Nephron progenitor cell (in vitro differentiated cells): Measurements from ENCODE around the gene BCO2.
A peak's percentile ranks its signal among the peaks of the same experiment; 100 is the strongest.

Source experiments
- DNase-seq: peaks from one replicate; pipeline ENCODE4 v3.0.0; 2021
- H3K27ac Mint-ChIP-seq: 2 replicates; pipeline ENCODE4 v1.8.0; 2021; ENCODE audit warnings: mild to moderate bottlenecking, moderate library complexity, mixed read lengths
- H3K27me3 Mint-ChIP-seq: 2 replicates; pipeline ENCODE4 v1.8.0; 2021; ENCODE audit warnings: mild to moderate bottlenecking, low read depth, mixed read lengths; ENCODE audit not compliant: poor library complexity
- H3K36me3 Mint-ChIP-seq: 2 replicates; pipeline ENCODE4 v1.8.0; 2021; ENCODE audit warnings: low read depth, mixed read lengths
- H3K4me1 Mint-ChIP-seq: 2 replicates; pipeline ENCODE4 v1.8.0; 2021; ENCODE audit warnings: mixed read lengths
- H3K4me3 Mint-ChIP-seq: 2 replicates; pipeline ENCODE4 v1.8.0; 2021; ENCODE audit warnings: mild to moderate bottlenecking, moderate library complexity, mixed read lengths
- H3K9me3 Mint-ChIP-seq: 2 replicates; pipeline ENCODE4 v1.8.0; 2021; ENCODE audit warnings: mild to moderate bottlenecking, moderate library complexity, mixed read lengths
- TF ChIP-seq, protein P1 (sequence below): fragments of 200-600 bp; sonication (generic); IDR thresholded peaks from 2 replicates; pipeline ENCODE4 v1.5.0; 2021; ENCODE audit warnings: antibody characterized with exemption

BCO2 gene

DNA sequence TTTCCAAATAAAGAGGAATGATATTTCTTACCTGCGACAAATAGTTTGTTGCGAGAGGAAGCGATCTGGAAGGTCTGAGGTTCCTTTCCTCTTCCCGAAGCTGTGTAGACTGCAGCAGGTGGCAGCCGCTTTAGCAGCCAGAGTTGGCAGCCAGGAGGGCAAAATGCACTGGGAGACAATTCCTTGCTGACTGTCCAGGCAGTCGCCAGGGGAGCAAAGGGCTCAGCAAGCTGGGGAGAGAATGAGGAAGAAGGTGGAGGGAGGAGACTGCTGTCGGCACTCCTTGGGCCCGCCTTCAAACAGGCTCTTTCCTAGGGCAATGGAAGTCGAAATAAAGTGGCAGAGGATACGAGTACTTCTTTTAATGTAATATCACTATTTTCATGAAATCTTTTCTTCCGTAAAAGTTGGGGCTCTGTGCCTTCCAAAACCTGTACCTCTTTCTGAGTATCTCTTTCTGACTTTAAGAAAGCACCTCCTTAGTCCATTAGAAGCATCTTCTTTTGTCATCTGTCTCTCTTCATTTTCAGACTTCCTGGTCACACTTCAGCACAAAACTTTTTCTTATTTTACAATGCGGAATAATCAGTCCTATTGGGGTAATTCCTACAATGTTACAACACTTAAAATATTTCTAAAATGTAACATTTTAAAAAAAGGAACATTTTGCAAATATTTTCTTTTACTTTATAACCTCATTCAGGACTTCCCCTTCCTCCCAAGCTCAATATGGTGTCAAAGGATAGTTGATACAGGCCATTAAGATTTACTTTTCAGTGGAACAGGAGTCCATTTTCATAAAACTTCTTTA lies 11.2 kb upstream of the BCO2 start, which contains the start of gene IL18:
Gene IL18 (minus strand): TSS at position 220 of the 811 bp plus-strand sequence. CDS start 9,041 bp downstream, outside the sequence.
- Mint-ChIP-seq H3K4me1 (peaks cover 73% of the 10 kb centered on the region), H3K4me3 (peak within 1 kb of the TSS; percentile 51), H3K9me3 (peaks cover 3% of the 10 kb centered on the region), H3K27ac (peak within 1 kb of the TSS; percentile 93), H3K27me3 (peaks cover 6% of the 10 kb centered on the region), H3K36me3 (no peaks in the 10 kb centered on the region)
- DNase-seq = peak; percentile 23
- TF ChIP-seq, protein P1, sequence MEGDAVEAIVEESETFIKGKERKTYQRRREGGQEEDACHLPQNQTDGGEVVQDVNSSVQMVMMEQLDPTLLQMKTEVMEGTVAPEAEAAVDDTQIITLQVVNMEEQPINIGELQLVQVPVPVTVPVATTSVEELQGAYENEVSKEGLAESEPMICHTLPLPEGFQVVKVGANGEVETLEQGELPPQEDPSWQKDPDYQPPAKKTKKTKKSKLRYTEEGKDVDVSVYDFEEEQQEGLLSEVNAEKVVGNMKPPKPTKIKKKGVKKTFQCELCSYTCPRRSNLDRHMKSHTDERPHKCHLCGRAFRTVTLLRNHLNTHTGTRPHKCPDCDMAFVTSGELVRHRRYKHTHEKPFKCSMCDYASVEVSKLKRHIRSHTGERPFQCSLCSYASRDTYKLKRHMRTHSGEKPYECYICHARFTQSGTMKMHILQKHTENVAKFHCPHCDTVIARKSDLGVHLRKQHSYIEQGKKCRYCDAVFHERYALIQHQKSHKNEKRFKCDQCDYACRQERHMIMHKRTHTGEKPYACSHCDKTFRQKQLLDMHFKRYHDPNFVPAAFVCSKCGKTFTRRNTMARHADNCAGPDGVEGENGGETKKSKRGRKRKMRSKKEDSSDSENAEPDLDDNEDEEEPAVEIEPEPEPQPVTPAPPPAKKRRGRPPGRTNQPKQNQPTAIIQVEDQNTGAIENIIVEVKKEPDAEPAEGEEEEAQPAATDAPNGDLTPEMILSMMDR = no peak

DNA sequence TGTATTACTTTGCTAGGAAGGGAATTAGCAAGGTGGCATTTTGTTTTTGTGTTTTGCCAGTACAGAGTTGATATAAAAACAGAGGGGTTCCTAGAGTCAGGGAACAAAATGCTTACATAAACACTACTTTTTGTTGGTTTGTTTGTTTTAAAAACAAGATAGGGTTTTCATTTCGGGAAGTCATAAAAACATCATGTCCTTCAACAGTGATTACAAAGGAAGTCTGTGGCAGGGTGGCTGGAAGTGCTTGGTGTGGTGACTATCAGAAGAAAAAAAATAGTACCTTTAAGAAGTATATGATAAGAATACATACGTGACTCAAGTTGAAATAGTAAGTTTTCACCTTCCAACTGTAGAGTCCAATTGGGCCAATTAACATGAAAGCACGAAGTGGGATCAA lies 10.3 kb upstream of the BCO2 start:
- Mint-ChIP-seq H3K4me3 (peak overlapping the region; percentile 51), H3K36me3 (no peaks in the 10 kb centered on the region), H3K9me3 (peaks cover 3% of the 10 kb centered on the region), H3K4me1 (peaks cover 63% of the 10 kb centered on the region), H3K27ac (peak overlapping the region; percentile 93), H3K27me3 (peaks cover 6% of the 10 kb centered on the region)
- no peak for DNase-seq
- TF ChIP-seq, protein P1 = no peak

DNA sequence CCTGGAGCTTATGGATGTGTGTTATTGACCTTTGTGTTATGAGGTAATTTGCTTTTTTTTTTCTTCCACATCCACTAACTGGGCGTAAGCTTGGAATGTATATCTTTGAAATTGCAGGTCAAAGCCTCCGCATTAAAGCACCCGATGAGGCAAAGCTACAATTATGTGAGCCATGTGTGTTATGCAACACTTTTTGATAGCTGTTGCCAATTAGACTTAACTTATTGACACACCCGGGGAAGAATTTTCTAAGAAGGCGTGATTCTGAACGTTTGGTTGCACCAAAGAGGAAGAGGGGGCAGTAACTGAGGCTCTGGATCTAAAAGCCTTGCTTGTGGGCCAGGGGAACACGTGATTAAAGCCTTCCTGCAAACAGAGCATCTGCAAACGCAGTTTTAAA lies 8.8 kb upstream of the BCO2 start:
- Mint-ChIP-seq H3K9me3 (peaks cover 3% of the 10 kb centered on the region), H3K36me3 (no peaks in the 10 kb centered on the region), H3K4me1 (peaks cover 53% of the 10 kb centered on the region), H3K4me3 (no peak overlapping the region), H3K27ac (no peak overlapping the region), H3K27me3 (peaks cover 6% of the 10 kb centered on the region)
- TF ChIP-seq, protein P1 = no peak
- no peak for DNase-seq

DNA sequence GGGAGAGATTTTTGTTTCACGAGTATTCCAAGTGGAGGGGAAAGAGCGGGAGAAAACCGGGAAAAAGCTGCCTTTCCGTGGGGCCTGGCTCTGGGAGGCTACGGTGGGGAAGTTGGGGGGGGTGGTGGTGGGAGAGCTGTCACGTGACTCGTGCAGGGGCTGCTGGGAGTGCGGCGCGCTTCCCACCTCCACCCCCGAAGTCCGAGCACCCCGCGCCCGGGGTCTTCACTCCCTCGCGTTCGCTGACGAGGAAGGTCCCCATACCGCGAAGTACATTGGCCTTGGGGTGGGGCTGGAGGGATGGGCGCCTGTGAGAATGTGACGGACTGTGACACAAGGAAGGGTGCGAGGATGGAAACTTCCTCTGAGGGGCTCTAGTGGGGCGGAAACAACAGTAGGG lies 8.2 kb upstream of the BCO2 start, which contains the start of gene TEX12:
Gene TEX12 (plus strand): TSS at position 228 of the 400 bp plus-strand sequence. CDS start 1,897 bp downstream, outside the sequence.
- Mint-ChIP-seq H3K4me3 (no peak within 1 kb of the TSS), H3K9me3 (peaks cover 3% of the 10 kb centered on the region), H3K4me1 (peaks cover 48% of the 10 kb centered on the region), H3K27ac (no peak within 1 kb of the TSS), H3K36me3 (no peaks in the 10 kb centered on the region), H3K27me3 (peaks cover 6% of the 10 kb centered on the region)
- no peak for DNase-seq
- TF ChIP-seq, protein P1 = no peak

DNA sequence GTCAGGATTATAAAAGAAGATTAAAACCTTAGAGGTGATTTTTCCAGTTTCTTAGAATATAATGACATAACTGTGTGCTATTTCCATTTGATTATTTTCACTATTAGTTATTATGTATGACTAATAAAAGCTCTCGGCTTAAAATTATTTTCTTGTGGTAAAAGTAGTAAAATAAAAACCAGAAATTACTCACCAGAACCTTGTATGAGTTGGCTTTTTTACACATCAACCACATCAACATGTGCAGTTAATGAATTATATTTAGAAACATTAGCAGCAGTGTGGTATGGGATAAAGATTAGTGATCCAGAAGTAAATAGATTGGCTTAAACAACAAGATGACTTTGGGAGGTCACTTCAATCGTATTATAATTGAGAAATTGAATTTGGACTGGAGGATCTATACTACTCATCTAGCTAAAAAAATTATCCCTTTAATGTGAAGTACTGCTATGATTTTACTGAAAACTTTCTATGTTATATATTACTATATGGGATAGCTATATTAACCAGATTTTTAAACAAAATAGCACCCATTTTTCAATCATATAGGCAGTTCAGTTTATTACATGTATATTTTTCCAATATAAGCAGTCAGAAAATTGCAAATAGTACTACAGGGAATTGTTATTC lies 2.8 kb upstream of the BCO2 start:
- Mint-ChIP-seq H3K36me3 (no peaks in the 10 kb centered on the region), H3K27me3 (peaks cover 12% of the 10 kb centered on the region), H3K27ac (no peak overlapping the region), H3K4me1 (peaks cover 28% of the 10 kb centered on the region), H3K9me3 (no peaks in the 10 kb centered on the region), H3K4me3 (no peak overlapping the region)
- no peak for DNase-seq
- TF ChIP-seq, protein P1 = no peak
